ENCODE measurements around the gene MRPS5. TPM values are rescaled to one million over a fixed set of nuclear protein-coding genes. Genes with fewer than 3 reads are reported as not detected.

Gene MRPS5
- total RNA-seq, 1 donor from 2014 or later = 51.9 TPM

- Histone ChIP-seq H3K27me3 (ENCODE audit: low read depth) (no peaks in the 10 kb centered on the region), H3K4me1 (no peaks in the 10 kb centered on the region), H3K27ac (no peak overlapping the region), H3K36me3 (no peaks in the 10 kb centered on the region), H3K9me3 (no peaks in the 10 kb centered on the region), H3K4me3 (no peak overlapping the region)
- no peak for TF ChIP-seq CTCF (IDR thresholded peaks at IDR 0.05)
- intact Hi-C loops (cut with DNase I) = no loop called here
- ATAC-seq (no peak), DNase-seq (no peak)
Measured at GRCh38 chr2:95052804-95053479, 68.7 kb downstream of the MRPS5 start.

- Histone ChIP-seq H3K4me3 (no peak overlapping the region), H3K4me1 (no peaks in the 10 kb centered on the region), H3K36me3 (no peaks in the 10 kb centered on the region), H3K27me3 (ENCODE audit: low read depth) (no peaks in the 10 kb centered on the region), H3K27ac (no peak overlapping the region), H3K9me3 (no peaks in the 10 kb centered on the region)
- no peak for DNase-seq
- ATAC-seq = no peak
- TF ChIP-seq CTCF (IDR thresholded peaks at IDR 0.05) = no peak
- intact Hi-C loops (cut with DNase I) = no loop called here
Measured at GRCh38 chr2:95052307-95052706, 69.3 kb downstream of the MRPS5 start.

GRCh38 chr2:95051626-95052025 is 70.0 kb downstream of the MRPS5 start:
- H3K27me3 ChIP-seq (ENCODE audit: low read depth) = no peaks in the 10 kb centered on the region
- ATAC-seq = no peak
- TF ChIP-seq CTCF (IDR thresholded peaks at IDR 0.05) = no peak
- H3K9me3 ChIP-seq = no peaks in the 10 kb centered on the region
- intact Hi-C loops (cut with DNase I) = no loop called here
- no peak for DNase-seq
- H3K4me3 ChIP-seq = no peak overlapping the region
- H3K27ac ChIP-seq = no peak overlapping the region
- H3K4me1 ChIP-seq = no peaks in the 10 kb centered on the region
- no peaks in the 10 kb centered on the region for H3K36me3 ChIP-seq

- Histone ChIP-seq H3K27ac (no peak overlapping the region), H3K27me3 (ENCODE audit: low read depth) (no peaks in the 10 kb centered on the region), H3K9me3 (no peaks in the 10 kb centered on the region), H3K4me3 (no peak overlapping the region), H3K4me1 (no peaks in the 10 kb centered on the region), H3K36me3 (no peaks in the 10 kb centered on the region)
- intact Hi-C loops (cut with DNase I) = no loop called here
- no peak for TF ChIP-seq CTCF (IDR thresholded peaks at IDR 0.05)
- DNase-seq (no peak), ATAC-seq (no peak)
Measured at GRCh38 chr2:95050385-95051300, 71.0 kb downstream of the MRPS5 start.

GRCh38 chr2:95049961-95050360 is 71.6 kb downstream of the MRPS5 start:
- TF ChIP-seq CTCF (IDR thresholded peaks at IDR 0.05) = no peak
- no peaks in the 10 kb centered on the region for H3K36me3 ChIP-seq
- no peak for DNase-seq
- H3K27me3 ChIP-seq (ENCODE audit: low read depth) = no peaks in the 10 kb centered on the region
- ATAC-seq = no peak
- no peaks in the 10 kb centered on the region for H3K9me3 ChIP-seq
- intact Hi-C loops (cut with DNase I) = no loop called here
- no peak overlapping the region for H3K27ac ChIP-seq
- no peaks in the 10 kb centered on the region for H3K4me1 ChIP-seq
- H3K4me3 ChIP-seq = no peak overlapping the region

Measured in lower lobe of right lung (tissue), 2 donors.